MM.1S (cell line): ENCODE measurements around the gene SCYL2.

Source experiments
- DNase-seq: peaks from one replicate; pipeline ENCODE4 v3.0.0-alpha.2; 2015
- H2AFZ ChIP-seq: fragments of 300-600 bp; sonication (generic); 2 replicates; pipeline ENCODE4 v1.6.0; 2016; ENCODE audit warnings: antibody characterized with exemption, low read length
- H3F3A ChIP-seq: fragments of 300-600 bp; sonication (generic); 2 replicates; pipeline ENCODE4 v1.6.1; 2016; ENCODE audit warnings: mild to moderate bottlenecking, antibody characterized with exemption, low read length, moderate library complexity, mixed read lengths; ENCODE audit not compliant: insufficient read depth
- H3K27ac ChIP-seq: fragments of 300-600 bp; sonication (generic); 2 replicates; pipeline ENCODE4 v1.5.1; 2016; ENCODE audit warnings: mild to moderate bottlenecking, low read length
- H3K27me3 ChIP-seq: fragments of 300-600 bp; sonication (generic); replicated peaks from 2 replicates; pipeline ENCODE4 v1.6.0; 2016; ENCODE audit warnings: low read length; ENCODE audit not compliant: insufficient read depth
- H3K36me3 ChIP-seq: fragments of 300-600 bp; sonication (generic); replicated peaks from 2 replicates; pipeline ENCODE4 v1.6.1; 2016; ENCODE audit warnings: mild to moderate bottlenecking, low read length, mixed read lengths; ENCODE audit not compliant: insufficient read depth
- H3K4me1 ChIP-seq: fragments of 300-600 bp; sonication (generic); 2 replicates; pipeline ENCODE4 v1.6.1; 2016; ENCODE audit warnings: low read length, mixed read lengths
- H3K4me2 ChIP-seq: fragments of 300-600 bp; sonication (generic); 2 replicates; pipeline ENCODE4 v1.6.0; 2016; ENCODE audit warnings: low read depth, low read length
- H3K4me3 ChIP-seq: fragments of 300-600 bp; sonication (generic); 2 replicates; pipeline ENCODE4 v1.5.1; 2016; ENCODE audit warnings: low read length, mixed read lengths
- H3K79me2 ChIP-seq: fragments of 300-600 bp; sonication (generic); 2 replicates; pipeline ENCODE4 v1.6.1; 2016; ENCODE audit warnings: mixed run types, low read length, mixed read lengths
- H3K9ac ChIP-seq: fragments of 300-600 bp; sonication (generic); 2 replicates; pipeline ENCODE4 v1.6.1; 2016; ENCODE audit warnings: low read length, mixed read lengths
- H3K9me2 ChIP-seq: fragments of 300-600 bp; sonication (generic); replicated peaks from 2 replicates; pipeline ENCODE4 v1.6.1; 2016; ENCODE audit warnings: mild to moderate bottlenecking, low read length, mixed read lengths; ENCODE audit not compliant: insufficient read depth
- H3K9me3 ChIP-seq: fragments of 300-600 bp; sonication (generic); replicated peaks from 2 replicates; pipeline ENCODE4 v1.6.1; 2016; ENCODE audit warnings: mild to moderate bottlenecking, low read length, mixed read lengths; ENCODE audit not compliant: insufficient read depth
- H4K20me1 ChIP-seq: fragments of 300-600 bp; sonication (generic); 2 replicates; pipeline ENCODE4 v1.6.1; 2016; ENCODE audit warnings: mild to moderate bottlenecking, low read length, moderate library complexity, mixed read lengths; ENCODE audit not compliant: insufficient read depth
- EZH2 ChIP-seq: fragments of 300-600 bp; sonication (generic); optimal IDR thresholded peaks from 2 replicates; pipeline ENCODE3; 2017; ENCODE audit warnings: low read depth, mild to moderate bottlenecking, antibody characterized with exemption, low read length, mixed read lengths
- EZH2phosphoT487 ChIP-seq: fragments of 300-600 bp; sonication (generic); IDR thresholded peaks from 2 replicates; pipeline ENCODE4 v1.6.1; 2018; ENCODE audit warnings: antibody characterized with exemption, low read length
- TF ChIP-seq, protein P1 (sequence below): fragments of 300-600 bp; sonication (generic); IDR thresholded peaks from 2 replicates; pipeline ENCODE4 v1.5.1; 2016; ENCODE audit warnings: antibody characterized with exemption, low read length, mixed read lengths

The SCYL2 gene

DNA sequence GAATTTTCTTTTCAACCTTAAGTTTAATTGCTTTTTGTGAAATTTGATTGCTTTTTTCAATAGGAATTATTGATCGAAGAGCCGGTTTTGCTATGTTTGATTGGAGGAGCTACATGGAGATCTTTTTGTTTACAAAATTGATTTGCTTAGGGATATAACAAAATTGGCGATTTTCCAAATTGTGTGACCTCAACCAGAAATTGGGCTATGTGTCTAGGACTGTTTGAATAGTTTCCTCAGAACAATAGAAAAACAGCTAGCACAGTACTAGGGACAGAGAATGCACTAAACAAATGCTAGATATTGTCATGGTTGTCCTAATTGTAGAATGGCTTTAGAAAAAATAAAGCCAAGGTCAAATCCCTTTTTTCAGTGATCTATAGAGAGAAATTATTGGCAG, 92.3 kb downstream of the SCYL2 start:
- H3K4me1 ChIP-seq: no peaks in the 10 kb centered on the region
- no peak for TF ChIP-seq EZH2phosphoT487
- no peak for TF ChIP-seq EZH2
- TF ChIP-seq, protein P1, sequence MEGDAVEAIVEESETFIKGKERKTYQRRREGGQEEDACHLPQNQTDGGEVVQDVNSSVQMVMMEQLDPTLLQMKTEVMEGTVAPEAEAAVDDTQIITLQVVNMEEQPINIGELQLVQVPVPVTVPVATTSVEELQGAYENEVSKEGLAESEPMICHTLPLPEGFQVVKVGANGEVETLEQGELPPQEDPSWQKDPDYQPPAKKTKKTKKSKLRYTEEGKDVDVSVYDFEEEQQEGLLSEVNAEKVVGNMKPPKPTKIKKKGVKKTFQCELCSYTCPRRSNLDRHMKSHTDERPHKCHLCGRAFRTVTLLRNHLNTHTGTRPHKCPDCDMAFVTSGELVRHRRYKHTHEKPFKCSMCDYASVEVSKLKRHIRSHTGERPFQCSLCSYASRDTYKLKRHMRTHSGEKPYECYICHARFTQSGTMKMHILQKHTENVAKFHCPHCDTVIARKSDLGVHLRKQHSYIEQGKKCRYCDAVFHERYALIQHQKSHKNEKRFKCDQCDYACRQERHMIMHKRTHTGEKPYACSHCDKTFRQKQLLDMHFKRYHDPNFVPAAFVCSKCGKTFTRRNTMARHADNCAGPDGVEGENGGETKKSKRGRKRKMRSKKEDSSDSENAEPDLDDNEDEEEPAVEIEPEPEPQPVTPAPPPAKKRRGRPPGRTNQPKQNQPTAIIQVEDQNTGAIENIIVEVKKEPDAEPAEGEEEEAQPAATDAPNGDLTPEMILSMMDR: no peak
- no peaks in the 10 kb centered on the region for H3K9me2 ChIP-seq
- H3F3A ChIP-seq: no peaks in the 10 kb centered on the region
- no peak overlapping the region for H3K27ac ChIP-seq
- H3K79me2 ChIP-seq: no peaks in the 10 kb centered on the region
- H2AFZ ChIP-seq: no peak overlapping the region
- no peaks in the 10 kb centered on the region for H3K27me3 ChIP-seq
- no peaks in the 10 kb centered on the region for H3K36me3 ChIP-seq
- no peaks in the 10 kb centered on the region for H4K20me1 ChIP-seq
- H3K9me3 ChIP-seq: no peaks in the 10 kb centered on the region
- H3K4me2 ChIP-seq: no peak overlapping the region
- no peak overlapping the region for H3K9ac ChIP-seq
- H3K4me3 ChIP-seq: no peak overlapping the region
- DNase-seq: no peak

DNA sequence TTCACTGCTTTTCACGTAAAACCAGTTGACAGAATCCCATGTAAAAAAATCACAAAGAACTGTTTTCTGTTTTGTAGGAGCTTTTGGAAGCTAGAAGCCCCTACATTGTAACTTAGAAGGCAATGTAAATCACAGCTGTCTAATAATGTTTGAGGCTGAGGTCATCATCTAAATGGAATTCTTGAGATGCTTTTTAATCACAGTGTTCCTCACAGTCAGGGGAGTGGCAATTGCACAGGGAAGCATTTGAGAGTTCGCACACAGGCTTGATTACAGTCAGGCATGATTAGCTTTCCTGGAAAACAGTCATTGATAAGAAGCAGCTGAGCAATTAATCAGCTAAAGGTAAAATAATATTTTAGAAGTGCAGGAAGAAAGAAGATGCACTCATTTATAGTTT, 92.8 kb downstream of the SCYL2 start:
- no peak for DNase-seq
- H4K20me1 ChIP-seq: no peaks in the 10 kb centered on the region
- TF ChIP-seq EZH2phosphoT487 (no peak), EZH2 (no peak)
- TF ChIP-seq, protein P1: no peak
- no peaks in the 10 kb centered on the region for H3K36me3 ChIP-seq
- H3K4me3 ChIP-seq: no peak overlapping the region
- H3F3A ChIP-seq: no peaks in the 10 kb centered on the region
- no peak overlapping the region for H3K9ac ChIP-seq
- no peak overlapping the region for H3K4me2 ChIP-seq
- H3K27me3 ChIP-seq: no peaks in the 10 kb centered on the region
- H3K27ac ChIP-seq: no peak overlapping the region
- H3K9me2 ChIP-seq: no peaks in the 10 kb centered on the region
- no peaks in the 10 kb centered on the region for H3K79me2 ChIP-seq
- H3K4me1 ChIP-seq: no peaks in the 10 kb centered on the region
- H3K9me3 ChIP-seq: no peaks in the 10 kb centered on the region
- H2AFZ ChIP-seq: no peak overlapping the region

DNA sequence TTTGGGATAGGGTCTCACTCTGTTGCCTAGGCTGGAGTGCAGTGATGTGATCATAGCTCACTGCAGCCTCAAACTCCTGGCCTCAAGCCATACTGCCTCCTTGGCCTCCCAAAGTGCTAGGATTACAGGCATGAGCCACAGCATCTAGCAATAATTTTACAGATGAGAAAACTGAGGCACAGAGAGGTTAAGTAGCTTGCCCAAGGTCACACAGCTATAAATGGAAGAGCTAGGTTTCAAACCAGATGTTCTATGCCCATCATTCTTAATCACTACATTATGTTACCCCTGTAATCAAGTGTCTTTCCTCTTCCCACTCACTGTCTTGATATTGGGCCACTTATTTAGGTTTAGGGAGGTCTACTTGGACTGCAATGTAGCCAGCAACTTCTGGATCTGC, 93.5 kb downstream of the SCYL2 start:
- Histone ChIP-seq H3K9me2 (no peaks in the 10 kb centered on the region), H3K36me3 (no peaks in the 10 kb centered on the region), H3K9me3 (no peaks in the 10 kb centered on the region), H3K79me2 (no peaks in the 10 kb centered on the region), H3K4me1 (no peaks in the 10 kb centered on the region), H3K27me3 (no peaks in the 10 kb centered on the region), H2AFZ (no peak overlapping the region), H3K27ac (no peak overlapping the region), H3F3A (no peaks in the 10 kb centered on the region), H4K20me1 (no peaks in the 10 kb centered on the region), H3K4me3 (no peak overlapping the region), H3K4me2 (no peak overlapping the region), H3K9ac (no peak overlapping the region)
- no peak for DNase-seq
- no peak for TF ChIP-seq EZH2
- TF ChIP-seq, protein P1: no peak
- TF ChIP-seq EZH2phosphoT487: no peak
